Stimulated activated CD8-positive, alpha-beta memory T cell treated with anti-CD3 and anti-CD28 coated beads, Interleukin-4, amount 100 ng/mL, for 48 hours (primary cell): ENCODE results near the gene SIGLEC15.
"Not testable (repeated sequence)": the region's sequence is repeated elsewhere in the genome, so short reads cannot be mapped to it uniquely, and the experiment has no call there.

Experiments
- DNase-seq: peaks from one replicate; pipeline ENCODE4 v3.0.0-alpha.2; 2020

SIGLEC15 gene

DNA sequence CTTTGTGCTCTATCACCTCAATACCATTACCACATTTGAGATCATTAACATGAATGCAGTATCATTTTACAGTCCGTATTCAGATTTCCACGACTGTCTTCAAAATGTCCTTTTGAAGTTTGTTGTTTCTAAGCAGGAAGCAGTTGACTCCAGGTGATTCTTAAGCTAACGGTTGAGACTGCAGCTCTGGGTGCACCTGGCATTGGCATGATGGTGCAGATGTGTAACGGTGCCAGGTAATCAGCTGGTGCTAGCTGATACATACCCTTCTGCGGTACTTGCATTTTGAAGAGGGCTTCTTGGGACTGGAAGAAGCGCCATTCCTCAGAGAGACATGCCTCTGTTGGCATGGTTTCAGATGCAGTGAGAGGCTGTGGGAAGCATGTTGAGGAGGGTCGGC lies 19.5 kb downstream of the SIGLEC15 start:
- DNase-seq, result no peak

DNA sequence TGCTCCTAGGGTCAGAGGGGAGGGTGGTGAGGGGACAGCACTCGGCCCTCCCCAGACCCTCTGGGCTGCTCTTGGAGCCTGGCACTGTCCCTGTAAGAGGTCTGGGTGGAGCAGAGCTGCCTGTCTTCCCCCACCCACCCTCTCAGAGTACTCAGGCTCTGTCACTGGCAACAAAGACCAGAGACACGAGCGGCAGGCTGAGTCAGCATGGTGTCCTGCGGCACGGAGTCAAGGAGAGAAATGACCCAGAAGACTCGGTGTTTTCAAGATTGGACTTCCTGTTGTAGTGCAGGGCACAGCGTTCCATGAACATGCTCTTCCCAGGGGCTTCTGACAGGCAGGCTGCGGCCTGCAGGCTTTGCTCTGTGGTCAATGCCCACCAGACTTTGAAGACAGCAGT lies 19.9 kb downstream of the SIGLEC15 start:
- DNase-seq, result no peak

DNA sequence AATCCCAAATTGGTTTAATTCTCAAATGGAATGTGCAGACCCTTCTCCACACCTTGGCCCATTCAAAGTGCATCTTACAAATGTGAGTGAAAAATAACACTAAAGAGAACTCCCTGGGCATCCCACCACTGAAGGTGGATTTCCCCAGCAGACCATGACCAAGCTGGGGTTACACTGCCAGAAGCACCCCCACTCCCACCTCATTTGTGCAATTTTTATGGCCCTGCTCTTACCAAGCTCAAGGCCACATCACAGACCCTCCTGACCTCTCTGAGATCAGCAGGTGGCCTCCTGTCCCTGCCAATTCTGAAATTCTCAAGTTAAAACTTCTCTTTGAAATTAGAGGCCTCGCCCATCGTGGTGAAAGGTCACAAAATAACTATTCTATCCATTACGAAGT lies 21.6 kb downstream of the SIGLEC15 start:
- no peak for DNase-seq

GRCh38 chr18:45848643-45849042 lies 23.2 kb downstream of the SIGLEC15 start:
- not testable (repeated sequence) for DNase-seq

DNA sequence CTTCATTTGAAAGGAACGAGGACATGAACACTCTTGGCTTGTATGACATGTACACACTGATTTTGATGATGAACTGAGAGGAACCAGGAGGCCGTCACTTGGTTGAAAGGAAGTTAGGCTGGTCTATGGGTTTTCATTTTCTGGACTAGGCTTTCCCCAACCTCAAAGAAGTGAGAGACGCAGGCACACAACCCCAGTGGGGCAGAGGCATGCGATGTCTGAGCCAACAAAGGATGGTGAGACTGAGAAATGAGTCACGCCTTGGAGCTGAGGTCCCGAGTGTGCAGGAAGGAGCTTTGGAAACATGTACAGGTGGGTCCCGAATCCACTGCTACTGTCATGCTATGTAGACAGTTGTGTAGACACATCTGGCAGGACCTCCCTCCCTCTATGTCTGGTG lies 24.1 kb downstream of the SIGLEC15 start:
- DNase-seq, result no peak

GRCh38 chr18:45850021-45850420 lies 24.5 kb downstream of the SIGLEC15 start:
- no peak for DNase-seq

GRCh38 chr18:45851161-45851925 lies 25.9 kb downstream of the SIGLEC15 start:
- no peak for DNase-seq

- no peak for DNase-seq
Measured at GRCh38 chr18:45852631-45853030, 27.2 kb downstream of the SIGLEC15 start.

DNA sequence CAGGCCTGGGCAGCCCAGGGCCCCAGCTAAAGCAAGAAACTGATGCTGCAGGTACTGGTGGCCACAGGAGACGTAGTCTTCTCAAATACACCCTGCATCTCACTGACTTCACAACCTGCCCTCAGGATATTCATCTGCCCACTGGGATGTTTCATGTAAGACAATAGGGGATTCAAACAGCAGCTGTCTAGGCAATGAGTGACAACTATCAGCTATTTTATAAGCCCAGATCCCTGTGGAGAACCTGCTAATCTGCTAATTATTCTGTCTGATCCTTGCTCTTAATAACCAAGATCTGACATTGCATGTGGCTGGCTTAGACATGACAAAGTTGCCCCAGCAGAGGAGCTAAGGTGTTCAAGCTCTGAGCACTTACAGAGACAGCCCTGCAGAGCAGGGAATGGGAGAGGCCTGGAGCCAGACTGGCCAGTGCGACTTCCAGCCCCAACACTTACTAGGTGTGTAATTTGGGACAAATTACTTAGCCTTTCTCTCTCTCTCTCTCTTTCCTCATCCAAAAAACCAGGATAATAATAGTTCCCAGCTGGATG lies 28.6 kb downstream of the SIGLEC15 start:
- DNase-seq, result no peak

DNA sequence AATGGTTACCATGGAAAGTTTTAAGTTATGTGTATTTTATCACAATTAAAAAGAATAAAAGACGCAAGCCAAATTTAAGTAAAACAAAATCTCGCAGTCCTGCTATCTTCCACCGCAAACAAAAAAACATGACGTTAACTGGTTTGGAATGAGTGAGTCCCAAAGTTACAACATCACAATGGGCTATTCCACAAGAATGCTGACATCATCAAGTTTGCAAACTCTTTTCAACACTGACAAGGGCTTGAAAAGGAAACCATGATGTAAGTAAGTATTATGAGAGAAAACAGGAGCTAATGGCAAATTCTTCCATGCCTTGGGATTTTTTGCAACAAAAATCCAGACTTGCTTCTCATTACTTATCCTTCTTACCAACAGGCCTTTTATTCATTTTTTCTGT lies 31.1 kb downstream of the SIGLEC15 start:
- DNase-seq, result no peak

GRCh38 chr18:45859334-45859733 lies 33.9 kb downstream of the SIGLEC15 start:
- no peak for DNase-seq

GRCh38 chr18:45860492-45860891 lies 35.0 kb downstream of the SIGLEC15 start:
- no peak for DNase-seq

DNA sequence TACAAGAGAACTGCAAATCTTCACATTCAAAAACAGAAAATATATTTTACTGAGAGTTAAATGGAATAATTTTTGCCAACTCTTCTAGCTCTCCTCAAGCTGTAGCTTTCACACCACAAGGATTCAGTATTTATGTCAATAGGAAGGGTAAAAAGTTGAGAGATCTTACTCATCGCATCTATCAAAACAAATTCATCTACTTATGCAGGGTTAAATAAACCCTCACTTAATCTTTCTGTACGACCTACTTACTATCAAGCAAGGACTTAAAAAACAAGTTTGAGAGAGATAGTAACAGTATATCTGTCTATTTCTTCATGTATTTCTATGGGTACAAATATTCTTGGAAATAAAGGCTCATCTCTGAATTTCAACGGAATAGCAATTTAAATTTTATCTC lies 35.5 kb downstream of the SIGLEC15 start:
- DNase-seq, result no peak

DNA sequence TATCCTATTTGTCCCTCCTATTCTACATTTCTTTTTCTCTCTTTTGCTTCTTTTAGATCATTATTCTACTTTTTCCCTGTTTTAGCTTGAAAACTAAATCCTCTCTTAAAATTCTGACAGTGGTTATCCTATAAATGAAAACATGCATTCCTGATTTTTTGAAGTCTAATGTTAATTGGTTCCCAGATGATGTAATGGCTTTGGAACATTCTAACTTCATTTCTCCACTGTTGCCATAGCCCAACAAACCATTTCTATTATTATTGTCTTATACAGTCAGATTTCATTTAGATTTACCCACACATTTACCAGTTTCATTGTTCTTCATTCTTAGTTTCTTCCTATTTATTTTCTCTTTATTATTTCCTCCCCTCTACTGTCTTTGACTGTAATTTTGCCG lies 36.5 kb downstream of the SIGLEC15 start:
- DNase-seq, result no peak

GRCh38 chr18:45863469-45863868 lies 38.0 kb downstream of the SIGLEC15 start:
- no peak for DNase-seq

- DNase-seq, result no peak
Measured at GRCh38 chr18:45864081-45864480, 38.6 kb downstream of the SIGLEC15 start.

- no peak for DNase-seq
Measured at GRCh38 chr18:45865466-45865865, 40.0 kb downstream of the SIGLEC15 start.

DNA sequence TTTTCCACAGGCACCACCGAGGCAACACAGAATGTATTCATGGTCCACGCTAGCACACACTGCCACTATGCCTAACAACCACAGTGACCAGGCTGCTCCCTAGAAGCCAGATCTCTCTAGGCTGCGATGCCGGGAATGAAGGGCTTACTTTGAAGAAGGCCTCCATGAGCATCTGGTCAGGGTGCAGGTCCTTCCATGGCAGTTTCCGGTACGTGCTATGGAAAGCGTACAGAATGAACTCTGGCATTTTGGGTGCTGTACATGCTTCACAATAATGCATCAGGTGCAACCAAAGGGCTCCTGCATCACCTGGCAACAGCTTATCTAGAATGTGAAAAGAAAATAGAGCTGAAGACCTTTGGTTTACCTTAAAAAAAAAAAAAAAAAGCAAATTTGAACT lies 44.9 kb downstream of the SIGLEC15 start:
- no peak for DNase-seq

DNA sequence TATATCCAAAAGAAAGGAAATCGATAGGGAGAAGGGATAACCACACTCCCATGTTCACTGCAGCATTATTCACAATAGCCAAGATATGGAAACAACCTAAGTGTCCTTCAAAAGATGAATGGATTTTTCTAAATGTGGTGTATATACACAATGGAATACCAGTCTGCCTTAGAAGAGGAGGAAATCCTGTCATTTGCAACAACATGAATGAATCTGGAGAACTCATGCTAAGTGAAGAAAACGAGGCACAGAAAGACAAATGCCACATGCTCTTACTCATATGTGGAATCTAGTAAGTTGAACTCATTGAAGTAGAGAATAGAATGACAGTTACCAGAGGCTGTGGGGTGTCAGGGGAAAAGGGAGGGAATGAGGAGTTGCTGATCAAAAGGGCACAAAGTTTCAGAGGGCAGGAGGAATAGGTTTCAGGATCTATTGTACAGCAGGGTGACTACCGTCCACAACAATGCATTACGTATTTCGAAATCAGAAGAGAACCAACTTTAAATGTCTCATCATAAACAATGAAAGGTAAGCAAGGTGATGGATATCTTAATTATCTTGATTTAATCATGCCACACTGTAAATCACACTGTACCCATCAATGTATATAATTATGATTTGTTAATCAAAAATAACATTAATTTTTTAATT lies 46.1 kb downstream of the SIGLEC15 start:
- no peak for DNase-seq

DNA sequence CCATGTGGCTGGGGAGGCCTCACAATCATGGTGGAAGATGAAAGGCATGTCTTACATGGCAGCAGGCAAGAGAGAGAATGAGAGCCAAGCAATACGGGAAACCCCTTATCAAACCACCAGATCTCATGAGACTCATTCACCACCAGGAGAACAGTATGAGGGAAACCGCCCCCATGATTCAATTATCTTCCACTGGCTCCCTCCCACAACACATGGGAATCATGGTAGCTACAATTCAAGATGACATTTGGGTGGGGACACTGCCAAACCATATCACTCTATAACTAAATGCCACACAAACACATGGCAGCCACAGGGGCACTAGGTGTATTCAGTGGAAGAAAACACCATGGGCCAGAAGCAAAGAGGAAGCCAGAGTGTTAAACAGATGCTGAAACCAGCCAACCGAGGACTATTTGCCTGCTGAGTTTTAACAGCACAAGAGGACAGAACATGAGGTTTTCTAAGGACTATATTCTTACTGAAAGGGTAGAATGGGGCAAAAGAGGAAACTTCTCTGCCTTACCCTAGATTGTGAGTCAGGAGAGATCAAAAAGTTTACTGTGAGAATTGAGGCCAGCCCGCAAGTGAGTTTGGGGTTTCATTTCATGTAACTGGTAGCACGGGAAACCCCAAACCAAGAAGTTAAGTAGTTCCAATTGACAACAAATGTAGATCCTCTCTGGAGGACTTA lies 49.2 kb downstream of the SIGLEC15 start:
- peak; percentile 71 for DNase-seq

GRCh38 chr18:45876161-45876560 lies 50.7 kb downstream of the SIGLEC15 start:
- no peak for DNase-seq

DNA sequence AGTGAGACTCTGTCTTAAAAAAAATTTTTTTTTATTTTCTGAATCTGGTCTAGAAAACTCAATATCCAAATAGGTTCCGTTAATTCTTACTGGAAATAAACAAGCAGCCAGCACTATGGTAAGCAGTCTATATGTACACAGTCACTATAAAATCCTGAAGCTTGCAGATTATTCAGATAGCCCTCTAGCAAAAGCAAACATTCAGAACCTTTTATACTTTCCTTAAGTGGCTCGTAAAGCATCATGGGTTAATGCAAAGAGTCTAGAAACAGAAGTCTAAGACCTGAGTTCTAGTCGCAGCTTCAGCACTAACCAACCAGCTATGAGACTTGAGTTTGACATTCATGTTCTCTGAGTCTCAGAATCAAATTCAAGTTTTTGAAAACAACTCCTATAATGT lies 51.9 kb downstream of the SIGLEC15 start:
- no peak for DNase-seq
